SK-N-SH (cell line): ENCODE measurements around the gene EVA1B. TPM values are rescaled to one million over a fixed set of nuclear protein-coding genes. Genes with fewer than 3 reads are reported as not detected.
A peak's percentile ranks its signal among the peaks of the same experiment; 100 is the strongest.

ENCODE experiments used
- CTCF ChIA-PET: fragments of 300-600, 350-600 bp; formaldehyde crosslinking; extraction: SDS; loops from one replicate; lab custom pipeline; 2021; lab: Yijun Ruan, JAX
- POLR2A ChIA-PET: fragments of 350-600 bp; sonication (Branson Sonifier 250); formaldehyde crosslinking; extraction: SDS; loops from one replicate; lab custom pipeline; 2020; ENCODE audit warnings: antibody characterized with exemption, inconsistent platforms; lab: Yijun Ruan, JAX
- DNase-seq: peaks from one replicate; pipeline ENCODE4 v3.0.0; 2012
- H2AFZ ChIP-seq: fragments of 200-600 bp; sonication (generic); 2 replicates; pipeline ENCODE4 v1.8.1; 2016; ENCODE audit warnings: antibody characterized with exemption, mild to moderate bottlenecking, low read depth
- H3F3A ChIP-seq: fragments of 200-600 bp; sonication (generic); replicated peaks from 2 replicates; pipeline ENCODE3; 2016; ENCODE audit warnings: antibody characterized with exemption, mild to moderate bottlenecking; ENCODE audit not compliant: insufficient read depth
- H3K27ac ChIP-seq, 2 experiments: fragments of 200-500 bp in 1 of 2; fragments of 200-600 bp in 1 of 2; sonication (Bioruptor generic) in 1 of 2; sonication (generic), shearing (Covaris generic) in 1 of 2; 2 replicates each; pipeline versions ENCODE4 v1.5.1 to v1.6.1; 2014 to 2016; ENCODE audit warnings: low read depth in 2 of 2, inconsistent platforms in 1 of 2, low read length in 1 of 2, mild to moderate bottlenecking in 1 of 2, mixed read lengths in 1 of 2
- H3K27me3 ChIP-seq: fragments of 200-600 bp; sonication (generic), shearing (Covaris generic); 2 replicates; pipeline ENCODE4 v1.6.1; 2016; ENCODE audit warnings: mixed run types; ENCODE audit not compliant: insufficient read depth
- H3K36me3 ChIP-seq, 2 experiments: fragments of 200-500 bp in 1 of 2; fragments of 200-600 bp in 1 of 2; sonication (Bioruptor generic) in 1 of 2; sonication (generic) in 1 of 2; replicated peaks in 1 of 2; 2 replicates each; pipeline versions ENCODE3 to v1.5.1; 2014 to 2016; ENCODE audit warnings: low read length in 1 of 2, mild to moderate bottlenecking in 1 of 2; ENCODE audit not compliant: insufficient read depth in 2 of 2, control insufficient read depth in 1 of 2
- H3K4me1 ChIP-seq, 2 experiments: fragments of 200-500 bp in 1 of 2; fragments of 200-600 bp in 1 of 2; sonication (Bioruptor generic) in 1 of 2; sonication (generic), shearing (Covaris generic) in 1 of 2; 2 replicates each; pipeline versions ENCODE4 v1.5.1 to v1.6.1; 2014 to 2016; ENCODE audit warnings: low read depth in 1 of 2, low read length in 1 of 2, mixed run types in 1 of 2; ENCODE audit not compliant: insufficient read depth in 2 of 2, control insufficient read depth in 1 of 2
- H3K4me2 ChIP-seq: fragments of 200-600 bp; sonication (generic), shearing (Covaris generic); 2 replicates; pipeline ENCODE4 v1.6.1; 2017; ENCODE audit warnings: mixed run types
- H3K4me3 ChIP-seq, 2 experiments: fragments of 200-500 bp in 1 of 2; fragments of 200-600 bp in 1 of 2; sonication (Bioruptor generic) in 1 of 2; sonication (generic), shearing (Covaris generic) in 1 of 2; 2 replicates each; pipeline versions ENCODE4 v1.5.1 to v1.8.1; 2014 to 2016; ENCODE audit warnings: low read depth in 2 of 2, inconsistent platforms in 1 of 2, low read length in 1 of 2, mild to moderate bottlenecking in 1 of 2, mixed read lengths in 1 of 2, moderate library complexity in 1 of 2
- H3K79me2 ChIP-seq: fragments of 200-600 bp; sonication (generic); 2 replicates; pipeline ENCODE4 v1.8.1; 2017; ENCODE audit warnings: mild to moderate bottlenecking; ENCODE audit not compliant: insufficient read depth
- H3K9ac ChIP-seq: fragments of 200-600 bp; sonication (generic); 2 replicates; pipeline ENCODE4 v1.6.1; 2017; ENCODE audit warnings: mixed run types
- H3K9me2 ChIP-seq: fragments of 200-600 bp; sonication (generic); 2 replicates; pipeline ENCODE4 v1.6.1; 2017; ENCODE audit warnings: mixed run types
- H3K9me3 ChIP-seq: fragments of 200-600 bp; sonication (generic); 2 replicates; pipeline ENCODE4 v1.6.1; 2017; ENCODE audit warnings: mixed run types, mild to moderate bottlenecking, moderate library complexity
- H4K20me1 ChIP-seq: fragments of 200-600 bp; sonication (generic); 2 replicates; pipeline ENCODE4 v1.6.1; 2017; ENCODE audit warnings: mild to moderate bottlenecking, mixed run types; ENCODE audit not compliant: insufficient read depth
- ELF1 ChIP-seq: IDR thresholded peaks from 2 replicates; pipeline ENCODE4 v1.4.0; 2012
- EP300 ChIP-seq, 2 experiments: IDR thresholded peaks; 2 replicates each; pipeline versions ENCODE4 v1.4.0 to v1.6.1; 2012; ENCODE audit warnings: borderline replicate concordance in 1 of 2, low read depth in 1 of 2, low read length in 1 of 2
- GATA2 ChIP-seq: sonication (generic); formaldehyde crosslinking; IDR thresholded peaks from 2 replicates; pipeline ENCODE4 v1.5.0; 2020; ENCODE audit warnings: mild to moderate bottlenecking, missing genetic modification reagents
- JUND ChIP-seq: IDR thresholded peaks from 2 replicates; pipeline ENCODE4 v1.4.0; 2012
- MEF2A ChIP-seq: IDR thresholded peaks from 2 replicates; pipeline ENCODE4 v1.4.0; 2012; ENCODE audit warnings: low read depth, borderline replicate concordance
- RAD21 ChIP-seq: IDR thresholded peaks from 2 replicates; pipeline ENCODE4 v1.6.1; 2012; ENCODE audit warnings: mild to moderate bottlenecking, low read length
- RCOR1 ChIP-seq: fragments of 150-350 bp; IDR thresholded peaks from 2 replicates; pipeline ENCODE4 v1.6.1; 2017; ENCODE audit warnings: antibody characterized with exemption, low read length
- SIN3A ChIP-seq: IDR thresholded peaks from 2 replicates; pipeline ENCODE4 v1.6.1; 2012; ENCODE audit warnings: low read depth, mild to moderate bottlenecking, low read length, moderate library complexity, borderline replicate concordance
- SMC3 ChIP-seq: IDR thresholded peaks from 2 replicates; pipeline ENCODE4 v1.6.1; 2012; ENCODE audit warnings: low read depth, low read length, improper control_type of control experiment
- TEAD4 ChIP-seq: IDR thresholded peaks from 2 replicates; pipeline ENCODE4 v1.4.0; 2012; ENCODE audit warnings: mild to moderate bottlenecking, borderline replicate concordance; ENCODE audit not compliant: insufficient read depth
- USF2 ChIP-seq: fragments of 150-350 bp; IDR thresholded peaks from 2 replicates; pipeline ENCODE4 v1.6.1; 2017; ENCODE audit warnings: antibody characterized with exemption, low read length, low read depth, borderline replicate concordance
- YY1 ChIP-seq: IDR thresholded peaks from 2 replicates; pipeline ENCODE4 v1.4.0; 2012; ENCODE audit warnings: low read depth, mild to moderate bottlenecking
- WGBS: methylation state at CpG from one replicate; pipeline ENCODE4 v1.1.6; 2017; ENCODE audit warnings: low lambda C conversion rate; 5-methylcytosine and 5-hydroxymethylcytosine counted together
- polyA plus RNA-seq, 3 experiments: library from polyadenylated mRNA; depleted of rRNA; stranded (reverse); fragments of >200 nt; gene quantifications; 2 replicates each; pipeline ENCODE4 v1.2.3, GENCODE V29; 2012
- TF ChIP-seq, protein P1 (sequence below): IDR thresholded peaks from 2 replicates; pipeline ENCODE4 v1.6.1; 2012; ENCODE audit warnings: mild to moderate bottlenecking, low read depth, low read length, moderate library complexity
- TF ChIP-seq, protein P2 (sequence below): fragments of 200-600 bp; sonication (generic); IDR thresholded peaks from 2 replicates; pipeline ENCODE4 v1.6.1; 2017; ENCODE audit warnings: antibody characterized with exemption, mild to moderate bottlenecking, moderate library complexity
- TF ChIP-seq, protein P3 (sequence below): IDR thresholded peaks from 2 replicates; pipeline ENCODE4 v1.4.0; 2012; ENCODE audit warnings: low read depth, borderline replicate concordance
- TF ChIP-seq, protein P4 (sequence below): IDR thresholded peaks from 2 replicates; pipeline ENCODE4; 2012

The EVA1B gene
- polyA plus RNA-seq, 1 of the 3 experiments (the other 2 are of a cell fraction), result 38.9 TPM

DNA sequence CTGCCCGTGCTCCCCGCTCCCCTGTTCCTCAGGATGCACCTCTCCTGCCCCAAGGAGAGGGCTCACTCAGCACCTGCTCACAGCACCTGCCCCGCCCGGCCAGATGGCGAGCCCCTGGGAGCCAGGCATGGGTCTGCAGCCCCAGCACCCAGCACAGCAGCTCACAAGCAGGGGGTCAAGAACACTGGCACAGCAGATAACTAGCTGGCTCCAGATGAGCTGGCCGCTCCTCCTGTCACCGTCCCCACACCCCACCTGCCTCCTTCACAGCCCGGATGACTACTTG is 20.9 kb upstream of the EVA1B start:
- H3K27ac ChIP-seq, result peak overlapping the region in 1 of 2 experiments; percentile 87; a peak in 2 of 4 replicates
- no peak overlapping the region for H2AFZ ChIP-seq
- H3K27me3 ChIP-seq, result no peaks in the 10 kb centered on the region
- no peak overlapping the region for H3K4me3 ChIP-seq
- CTCF ChIA-PET, result interaction anchor here (2.5 to 5.7 kb wide), 2 partner anchors 23 to 79 kb away, joined by 38 to 103 read pairs; no protein-coding TSS in a partner anchor
- POLR2A ChIA-PET, result no interaction called here
- WGBS, result 100% methylated on average over 3 of the region's 8 CpGs
- no peak for DNase-seq
- H3K9me2 ChIP-seq, result no peaks in the 10 kb centered on the region
- H3F3A ChIP-seq, result peaks cover 18% of the 10 kb centered on the region
- H3K36me3 ChIP-seq, result peaks cover 56 to 71% of the 10 kb centered on the region in 2 experiments
- peaks cover 17% of the 10 kb centered on the region; the same call in 1 of the 2 replicates for H3K79me2 ChIP-seq
- TF ChIP-seq ELF1, result no peak
- TF ChIP-seq, protein P1, sequence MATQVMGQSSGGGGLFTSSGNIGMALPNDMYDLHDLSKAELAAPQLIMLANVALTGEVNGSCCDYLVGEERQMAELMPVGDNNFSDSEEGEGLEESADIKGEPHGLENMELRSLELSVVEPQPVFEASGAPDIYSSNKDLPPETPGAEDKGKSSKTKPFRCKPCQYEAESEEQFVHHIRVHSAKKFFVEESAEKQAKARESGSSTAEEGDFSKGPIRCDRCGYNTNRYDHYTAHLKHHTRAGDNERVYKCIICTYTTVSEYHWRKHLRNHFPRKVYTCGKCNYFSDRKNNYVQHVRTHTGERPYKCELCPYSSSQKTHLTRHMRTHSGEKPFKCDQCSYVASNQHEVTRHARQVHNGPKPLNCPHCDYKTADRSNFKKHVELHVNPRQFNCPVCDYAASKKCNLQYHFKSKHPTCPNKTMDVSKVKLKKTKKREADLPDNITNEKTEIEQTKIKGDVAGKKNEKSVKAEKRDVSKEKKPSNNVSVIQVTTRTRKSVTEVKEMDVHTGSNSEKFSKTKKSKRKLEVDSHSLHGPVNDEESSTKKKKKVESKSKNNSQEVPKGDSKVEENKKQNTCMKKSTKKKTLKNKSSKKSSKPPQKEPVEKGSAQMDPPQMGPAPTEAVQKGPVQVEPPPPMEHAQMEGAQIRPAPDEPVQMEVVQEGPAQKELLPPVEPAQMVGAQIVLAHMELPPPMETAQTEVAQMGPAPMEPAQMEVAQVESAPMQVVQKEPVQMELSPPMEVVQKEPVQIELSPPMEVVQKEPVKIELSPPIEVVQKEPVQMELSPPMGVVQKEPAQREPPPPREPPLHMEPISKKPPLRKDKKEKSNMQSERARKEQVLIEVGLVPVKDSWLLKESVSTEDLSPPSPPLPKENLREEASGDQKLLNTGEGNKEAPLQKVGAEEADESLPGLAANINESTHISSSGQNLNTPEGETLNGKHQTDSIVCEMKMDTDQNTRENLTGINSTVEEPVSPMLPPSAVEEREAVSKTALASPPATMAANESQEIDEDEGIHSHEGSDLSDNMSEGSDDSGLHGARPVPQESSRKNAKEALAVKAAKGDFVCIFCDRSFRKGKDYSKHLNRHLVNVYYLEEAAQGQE, result no peak
- no peak for TF ChIP-seq USF2
- no peak for TF ChIP-seq RCOR1
- no peak for TF ChIP-seq EP300 (IDR thresholded peaks at IDR 0.05; ENCODE audit: borderline replicate concordance in 1 of 2, low read depth in 1 of 2, low read length in 1 of 2)
- TF ChIP-seq MEF2A, result no peak
- TF ChIP-seq SMC3, result no peak
- TF ChIP-seq, protein P2, sequence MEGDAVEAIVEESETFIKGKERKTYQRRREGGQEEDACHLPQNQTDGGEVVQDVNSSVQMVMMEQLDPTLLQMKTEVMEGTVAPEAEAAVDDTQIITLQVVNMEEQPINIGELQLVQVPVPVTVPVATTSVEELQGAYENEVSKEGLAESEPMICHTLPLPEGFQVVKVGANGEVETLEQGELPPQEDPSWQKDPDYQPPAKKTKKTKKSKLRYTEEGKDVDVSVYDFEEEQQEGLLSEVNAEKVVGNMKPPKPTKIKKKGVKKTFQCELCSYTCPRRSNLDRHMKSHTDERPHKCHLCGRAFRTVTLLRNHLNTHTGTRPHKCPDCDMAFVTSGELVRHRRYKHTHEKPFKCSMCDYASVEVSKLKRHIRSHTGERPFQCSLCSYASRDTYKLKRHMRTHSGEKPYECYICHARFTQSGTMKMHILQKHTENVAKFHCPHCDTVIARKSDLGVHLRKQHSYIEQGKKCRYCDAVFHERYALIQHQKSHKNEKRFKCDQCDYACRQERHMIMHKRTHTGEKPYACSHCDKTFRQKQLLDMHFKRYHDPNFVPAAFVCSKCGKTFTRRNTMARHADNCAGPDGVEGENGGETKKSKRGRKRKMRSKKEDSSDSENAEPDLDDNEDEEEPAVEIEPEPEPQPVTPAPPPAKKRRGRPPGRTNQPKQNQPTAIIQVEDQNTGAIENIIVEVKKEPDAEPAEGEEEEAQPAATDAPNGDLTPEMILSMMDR, result no peak
- no peak for TF ChIP-seq TEAD4
- TF ChIP-seq, protein P3, sequence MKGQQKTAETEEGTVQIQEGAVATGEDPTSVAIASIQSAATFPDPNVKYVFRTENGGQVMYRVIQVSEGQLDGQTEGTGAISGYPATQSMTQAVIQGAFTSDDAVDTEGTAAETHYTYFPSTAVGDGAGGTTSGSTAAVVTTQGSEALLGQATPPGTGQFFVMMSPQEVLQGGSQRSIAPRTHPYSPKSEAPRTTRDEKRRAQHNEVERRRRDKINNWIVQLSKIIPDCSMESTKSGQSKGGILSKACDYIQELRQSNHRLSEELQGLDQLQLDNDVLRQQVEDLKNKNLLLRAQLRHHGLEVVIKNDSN, result no peak
- TF ChIP-seq, protein P4, sequence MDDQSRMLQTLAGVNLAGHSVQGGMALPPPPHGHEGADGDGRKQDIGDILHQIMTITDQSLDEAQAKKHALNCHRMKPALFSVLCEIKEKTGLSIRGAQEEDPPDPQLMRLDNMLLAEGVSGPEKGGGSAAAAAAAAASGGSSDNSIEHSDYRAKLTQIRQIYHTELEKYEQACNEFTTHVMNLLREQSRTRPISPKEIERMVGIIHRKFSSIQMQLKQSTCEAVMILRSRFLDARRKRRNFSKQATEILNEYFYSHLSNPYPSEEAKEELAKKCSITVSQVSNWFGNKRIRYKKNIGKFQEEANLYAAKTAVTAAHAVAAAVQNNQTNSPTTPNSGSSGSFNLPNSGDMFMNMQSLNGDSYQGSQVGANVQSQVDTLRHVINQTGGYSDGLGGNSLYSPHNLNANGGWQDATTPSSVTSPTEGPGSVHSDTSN, result no peak
- TF ChIP-seq RAD21, result no peak
- TF ChIP-seq GATA2 (CRISPR knock-in tag), result no peak
- TF ChIP-seq YY1, result no peak
- no peak for TF ChIP-seq JUND
- no peak for TF ChIP-seq SIN3A
- no peaks in the 10 kb centered on the region for H4K20me1 ChIP-seq
- no peak overlapping the region for H3K9ac ChIP-seq
- no peak overlapping the region for H3K4me2 ChIP-seq
- H3K9me3 ChIP-seq, result no peaks in the 10 kb centered on the region
- peaks cover 0 to 19% of the 10 kb centered on the region in 2 experiments; a peak in 3 of 4 replicates for H3K4me1 ChIP-seq
